ENCODE data around the gene KIAA1755.

DNA sequence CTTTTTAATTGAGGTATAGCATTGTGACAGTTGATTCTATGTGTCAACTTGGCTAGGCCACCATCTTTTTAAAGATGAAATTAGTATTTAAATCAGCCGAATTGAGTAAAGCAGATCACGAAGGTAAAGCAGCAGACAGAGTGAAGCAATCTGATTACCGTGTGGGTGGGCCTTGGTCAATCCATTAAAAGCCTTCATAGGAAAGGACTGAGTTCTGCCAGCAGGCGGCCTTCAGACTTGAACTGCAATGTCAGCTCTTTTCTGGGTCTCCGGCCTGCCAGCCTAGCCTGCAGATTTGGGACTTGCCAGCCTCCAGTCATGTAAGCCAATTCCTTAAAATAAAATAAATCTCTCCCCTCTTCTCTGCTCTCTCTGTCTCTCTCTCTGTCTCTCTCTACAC lies 73.0 kb downstream of the KIAA1755 start:
- TF ChIP-seq CTCF (conservative IDR thresholded peaks at IDR 0.05), result no peak
- no peak for TF ChIP-seq EZH2 (IDR thresholded peaks at IDR 0.05; ENCODE audit: low read depth)

Measured in PC-9 (cell line).